Adrenal gland (tissue), 5 donors: ENCODE data around the gene CHN2.

Experiments used
- POLR2A ChIP-seq, 2 donors: fragments of 450-650 bp; IDR thresholded peaks; one replicate each; pipeline ENCODE4 v1.6.1; 2017; ENCODE audit warnings: antibody characterized with exemption in 2 of 2, mild to moderate bottlenecking in 2 of 2, moderate library complexity in 1 of 2
- TF ChIP-seq, protein P1 (sequence below), 6 experiments: fragments of 450-650 bp in 4 of 6; fragments of 200-600 bp in 2 of 6; sonication (generic) in 1 of 6; IDR thresholded peaks; 1 replicate in 5 of 6; 2 replicates in 1 of 6; pipeline versions ENCODE4 v1.5.1 to v1.8.0; 2016 to 2021; ENCODE audit warnings: antibody characterized with exemption in 6 of 6, mild to moderate bottlenecking in 2 of 6, moderate library complexity in 1 of 6
- donor health status: DM: no; HTN: no; CAD: no.

DNA sequence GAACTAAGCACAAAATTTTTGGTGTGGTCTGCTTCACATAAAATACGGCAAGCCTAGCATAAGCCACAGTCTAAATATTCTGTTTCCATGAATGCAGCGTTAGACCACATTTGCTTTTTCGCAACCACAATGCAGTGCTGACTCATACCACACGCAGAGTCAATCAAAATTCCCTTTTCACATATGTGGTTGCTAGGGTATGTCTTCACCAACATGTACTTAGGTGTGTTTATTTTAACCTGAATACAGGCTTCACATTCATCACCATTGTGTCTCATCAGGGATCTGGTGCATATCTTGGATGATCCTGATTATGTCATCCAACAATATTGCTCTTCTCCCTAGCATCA is 90.8 kb downstream of the CHN2 start:
- TF ChIP-seq, protein P1, sequence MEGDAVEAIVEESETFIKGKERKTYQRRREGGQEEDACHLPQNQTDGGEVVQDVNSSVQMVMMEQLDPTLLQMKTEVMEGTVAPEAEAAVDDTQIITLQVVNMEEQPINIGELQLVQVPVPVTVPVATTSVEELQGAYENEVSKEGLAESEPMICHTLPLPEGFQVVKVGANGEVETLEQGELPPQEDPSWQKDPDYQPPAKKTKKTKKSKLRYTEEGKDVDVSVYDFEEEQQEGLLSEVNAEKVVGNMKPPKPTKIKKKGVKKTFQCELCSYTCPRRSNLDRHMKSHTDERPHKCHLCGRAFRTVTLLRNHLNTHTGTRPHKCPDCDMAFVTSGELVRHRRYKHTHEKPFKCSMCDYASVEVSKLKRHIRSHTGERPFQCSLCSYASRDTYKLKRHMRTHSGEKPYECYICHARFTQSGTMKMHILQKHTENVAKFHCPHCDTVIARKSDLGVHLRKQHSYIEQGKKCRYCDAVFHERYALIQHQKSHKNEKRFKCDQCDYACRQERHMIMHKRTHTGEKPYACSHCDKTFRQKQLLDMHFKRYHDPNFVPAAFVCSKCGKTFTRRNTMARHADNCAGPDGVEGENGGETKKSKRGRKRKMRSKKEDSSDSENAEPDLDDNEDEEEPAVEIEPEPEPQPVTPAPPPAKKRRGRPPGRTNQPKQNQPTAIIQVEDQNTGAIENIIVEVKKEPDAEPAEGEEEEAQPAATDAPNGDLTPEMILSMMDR (IDR thresholded peaks at IDR 0.05), result no peak
- TF ChIP-seq POLR2A (IDR thresholded peaks at IDR 0.05), result no peak
